HG03378 (cell line): ENCODE measurements around the gene TP73.
"Not testable (repeated sequence)": the region's sequence is repeated elsewhere in the genome, so short reads cannot be mapped to it uniquely, and the experiment has no call there.

Source experiments
- ATAC-seq: cut with Tn5 transposase; IDR thresholded peaks from one replicate; pipeline ENCODE4 v1.9.1; 2021; ENCODE audit warnings: mild to moderate bottlenecking, moderate library complexity; ENCODE audit not compliant: unreplicated experiment

The TP73 gene

DNA sequence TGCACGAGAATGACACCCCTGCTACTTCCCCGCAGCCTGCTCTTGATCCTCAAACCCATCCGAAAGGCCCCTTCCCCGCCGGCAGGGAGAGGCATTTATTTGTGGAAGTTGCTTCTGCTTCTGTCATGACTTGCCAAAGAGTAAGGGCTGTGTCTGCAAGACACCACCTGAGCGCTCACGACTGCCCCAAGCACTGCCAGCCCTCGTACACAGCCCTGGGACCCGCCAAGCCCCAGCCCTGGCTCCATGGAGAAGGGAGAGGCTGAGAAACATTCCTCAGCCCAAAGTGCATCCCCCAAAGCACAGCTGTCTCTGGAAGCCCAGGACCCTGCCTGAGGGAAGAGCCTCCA, 33.8 kb upstream of the TP73 start:
- ATAC-seq = no peak

GRCh38 chr1:3618881-3619671, 33.2 kb upstream of the TP73 start:
- ATAC-seq = peak; percentile 50

- ATAC-seq = no peak
Observed at GRCh38 chr1:3620708-3621107, 31.6 kb upstream of the TP73 start.

GRCh38 chr1:3621151-3621671, 31.1 kb upstream of the TP73 start:
- not testable (repeated sequence) for ATAC-seq

GRCh38 chr1:3622102-3622501, 30.2 kb upstream of the TP73 start:
- not testable (repeated sequence) for ATAC-seq

- no peak for ATAC-seq
Observed at GRCh38 chr1:3623441-3624199, 28.7 kb upstream of the TP73 start.

DNA sequence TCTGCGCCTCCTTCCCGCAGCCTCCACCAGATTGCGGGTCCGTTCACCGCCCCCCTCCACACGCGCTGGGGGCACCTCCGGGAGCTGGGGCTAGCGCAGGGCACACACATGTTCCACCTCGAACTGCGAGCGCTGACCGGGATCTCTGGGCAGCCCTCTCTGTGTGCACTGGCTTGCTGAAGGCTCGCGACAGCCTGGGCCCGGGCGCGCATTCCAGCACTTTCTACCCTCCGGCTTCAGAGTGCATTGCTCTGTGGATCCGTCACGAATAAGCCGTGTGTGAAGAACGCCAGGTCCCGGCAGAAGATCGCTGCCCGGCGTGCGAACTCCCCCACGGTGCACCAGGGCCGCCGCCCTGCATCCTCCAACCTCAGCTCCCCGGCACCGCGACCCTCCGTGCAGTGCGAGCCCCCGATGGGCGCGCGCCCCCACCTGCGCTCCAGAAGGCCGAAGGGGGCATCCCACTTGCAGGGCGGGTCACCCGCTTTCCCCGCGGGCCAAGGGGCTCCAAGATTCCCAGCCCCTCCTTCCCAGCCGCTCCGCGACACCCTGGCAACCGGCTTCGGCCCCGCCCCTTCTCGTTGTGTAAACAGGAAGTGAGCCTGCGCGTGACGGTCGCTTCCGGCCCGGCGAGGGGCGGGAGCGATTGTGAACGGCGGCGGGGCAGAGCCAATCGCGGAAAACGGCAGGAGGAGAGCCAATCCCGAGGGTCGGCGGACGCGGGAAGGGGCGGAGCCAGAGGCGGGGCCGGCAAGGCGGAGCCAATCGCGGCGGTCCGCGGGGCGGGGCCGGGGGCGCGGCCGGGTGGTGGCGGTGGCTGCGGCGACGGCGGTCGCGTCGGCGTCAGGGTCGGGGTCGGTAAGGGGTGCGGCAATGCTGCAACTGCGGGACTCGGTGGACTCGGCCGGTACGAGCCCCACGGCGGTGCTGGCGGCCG, 27.8 kb upstream of the TP73 start, which contains the start of gene TPRG1L:
Gene TPRG1L, plus strand, starts transcription at position 816 of the 937 bp plus-strand sequence. Its CDS starts 58 bp downstream, at position 874.
- peak; percentile 82 for ATAC-seq

DNA sequence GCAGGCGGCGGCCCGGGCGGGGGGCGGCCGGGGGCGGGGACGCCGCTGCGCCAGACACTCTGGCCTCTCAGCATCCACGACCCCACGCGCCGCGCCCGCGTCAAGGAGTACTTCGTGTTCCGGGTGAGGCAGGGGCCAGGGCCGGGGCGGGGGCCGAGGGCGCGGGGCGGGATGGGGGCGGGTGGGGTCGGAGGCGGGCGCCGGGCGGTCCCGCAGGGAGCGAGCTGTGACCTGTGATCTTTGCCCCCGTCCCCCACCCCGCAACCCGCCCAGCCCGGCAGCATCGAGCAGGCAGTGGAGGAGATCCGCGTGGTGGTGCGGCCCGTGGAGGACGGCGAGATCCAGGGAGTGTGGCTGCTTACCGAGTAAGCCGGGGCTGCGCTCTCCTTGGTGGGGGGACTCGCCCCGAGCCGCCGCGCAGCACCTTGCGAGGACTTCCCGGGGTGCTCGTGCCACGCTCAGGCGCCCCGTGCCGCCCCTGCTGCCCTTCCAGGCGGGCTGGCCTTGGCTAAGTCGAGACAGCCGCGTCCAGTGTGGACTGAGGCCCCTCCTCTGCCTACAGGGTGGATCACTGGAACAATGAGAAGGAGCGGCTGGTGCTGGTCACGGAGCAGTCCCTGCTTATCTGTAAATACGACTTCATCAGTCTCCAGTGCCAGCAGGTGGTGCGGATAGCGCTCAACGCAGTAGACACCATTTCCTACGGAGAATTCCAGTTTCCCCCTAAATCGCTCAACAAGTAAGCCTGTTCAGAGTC, 27.0 kb upstream of the TP73 start:
- ATAC-seq = no peak

DNA sequence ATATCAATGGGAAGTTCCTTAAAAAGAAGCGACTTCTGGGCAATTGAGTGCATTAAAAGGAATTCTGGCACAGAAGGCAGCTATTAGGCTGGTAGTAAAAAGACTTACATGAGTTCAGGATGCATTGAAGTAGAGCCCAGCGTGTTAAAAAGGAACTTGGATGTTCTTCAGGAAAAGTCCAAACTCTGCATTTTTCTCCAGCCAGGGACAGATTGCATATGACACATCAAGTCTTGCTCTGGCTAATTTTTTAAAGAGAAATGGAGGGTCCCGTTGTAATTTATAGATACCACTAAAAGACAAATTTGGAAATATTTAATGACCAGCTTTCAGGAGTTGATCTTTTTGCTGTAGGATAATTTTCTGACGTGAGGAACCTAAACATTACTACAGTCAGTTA, 26.3 kb upstream of the TP73 start:
- ATAC-seq = no peak

- ATAC-seq = no peak
Observed at GRCh38 chr1:3627515-3628253, 24.6 kb upstream of the TP73 start.

DNA sequence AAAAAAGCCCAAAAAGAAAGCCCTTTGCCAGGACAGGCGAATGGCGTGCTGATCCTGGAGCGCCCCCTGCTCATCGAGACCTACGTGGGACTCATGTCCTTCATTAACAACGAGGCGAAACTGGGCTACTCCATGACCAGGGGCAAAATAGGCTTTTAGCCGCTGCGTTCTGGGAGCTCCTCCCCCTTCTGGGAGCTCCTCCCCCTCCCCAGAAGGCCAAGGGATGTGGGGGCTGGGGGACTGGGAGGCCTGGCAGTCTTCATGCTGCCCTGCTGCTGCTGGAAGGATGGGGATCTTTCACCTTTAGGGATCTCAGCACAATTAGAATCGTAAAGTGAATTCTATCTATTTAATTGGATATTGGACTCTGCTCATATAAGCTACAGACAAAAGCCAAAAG, 23.9 kb upstream of the TP73 start:
- ATAC-seq = no peak

DNA sequence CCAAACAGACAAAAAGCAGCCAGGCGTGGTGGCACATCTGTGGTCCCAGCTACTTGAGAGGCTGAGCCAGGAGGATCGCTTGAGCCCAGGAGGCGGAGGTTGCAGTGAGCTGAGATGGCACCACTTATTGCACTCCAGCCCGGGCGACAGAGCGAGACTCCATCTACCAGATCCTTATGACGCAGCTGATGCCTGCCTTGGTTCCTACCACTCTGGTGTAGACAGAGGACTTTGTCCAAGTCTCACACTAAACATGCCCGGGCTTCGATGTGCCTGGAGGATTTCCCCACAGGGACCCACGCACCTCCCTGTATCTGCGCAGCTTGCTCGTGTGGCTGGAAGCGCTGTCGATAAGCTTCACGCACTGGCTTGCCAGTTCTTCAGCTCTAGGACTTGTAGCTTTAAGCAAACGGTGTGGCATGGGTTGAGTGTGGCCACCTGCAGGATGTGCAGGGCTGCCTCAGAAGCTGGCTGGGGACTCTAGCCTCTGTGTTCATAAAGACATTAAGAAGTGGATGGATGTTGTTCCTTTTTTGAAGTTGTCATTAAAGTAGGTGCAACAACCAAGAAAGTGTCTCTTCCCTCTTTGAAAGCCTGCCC, 22.7 kb upstream of the TP73 start:
- ATAC-seq = no peak

DNA sequence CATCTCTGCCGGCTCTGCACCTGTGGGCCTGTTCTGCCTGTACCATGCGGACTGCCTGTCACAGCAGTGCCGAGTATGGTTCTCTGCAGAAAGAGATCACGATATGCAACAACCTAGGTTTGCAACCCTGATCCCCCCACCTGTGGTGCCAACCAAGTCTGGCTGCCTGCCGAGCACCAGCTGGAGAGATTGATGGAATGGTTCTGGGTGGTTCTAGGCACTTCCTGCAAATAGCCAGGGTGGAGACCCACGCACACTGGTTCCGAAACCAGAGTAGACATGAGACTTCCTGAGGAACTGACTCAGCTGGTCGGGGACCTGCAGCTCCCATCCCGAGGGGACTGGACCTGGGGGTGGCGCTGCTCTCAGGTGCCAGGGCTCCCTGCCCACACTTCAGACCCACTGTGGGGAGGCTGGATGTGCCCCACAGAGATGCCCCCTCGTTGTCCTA, 22.1 kb upstream of the TP73 start:
- ATAC-seq = no peak

DNA sequence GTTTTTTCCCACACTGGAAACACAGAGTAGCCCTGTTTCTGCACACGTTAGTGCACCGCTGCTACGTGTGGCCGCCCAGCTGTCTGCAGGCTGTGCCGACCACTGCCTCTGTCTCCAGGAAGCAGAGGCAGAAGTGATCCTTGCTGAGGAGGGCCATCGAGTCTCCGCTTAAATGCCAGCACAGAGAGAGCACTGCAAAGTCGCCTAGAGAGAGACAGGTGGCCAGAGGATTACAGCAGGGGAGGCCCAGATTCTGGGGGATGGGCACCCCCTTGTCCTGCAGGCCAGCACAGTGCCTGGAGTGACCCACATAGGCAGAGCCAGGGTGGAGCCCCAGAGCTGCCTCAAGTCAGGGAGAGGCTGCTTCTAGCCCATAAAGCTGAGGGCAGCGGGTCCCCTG, 21.4 kb upstream of the TP73 start:
- ATAC-seq = no peak

DNA sequence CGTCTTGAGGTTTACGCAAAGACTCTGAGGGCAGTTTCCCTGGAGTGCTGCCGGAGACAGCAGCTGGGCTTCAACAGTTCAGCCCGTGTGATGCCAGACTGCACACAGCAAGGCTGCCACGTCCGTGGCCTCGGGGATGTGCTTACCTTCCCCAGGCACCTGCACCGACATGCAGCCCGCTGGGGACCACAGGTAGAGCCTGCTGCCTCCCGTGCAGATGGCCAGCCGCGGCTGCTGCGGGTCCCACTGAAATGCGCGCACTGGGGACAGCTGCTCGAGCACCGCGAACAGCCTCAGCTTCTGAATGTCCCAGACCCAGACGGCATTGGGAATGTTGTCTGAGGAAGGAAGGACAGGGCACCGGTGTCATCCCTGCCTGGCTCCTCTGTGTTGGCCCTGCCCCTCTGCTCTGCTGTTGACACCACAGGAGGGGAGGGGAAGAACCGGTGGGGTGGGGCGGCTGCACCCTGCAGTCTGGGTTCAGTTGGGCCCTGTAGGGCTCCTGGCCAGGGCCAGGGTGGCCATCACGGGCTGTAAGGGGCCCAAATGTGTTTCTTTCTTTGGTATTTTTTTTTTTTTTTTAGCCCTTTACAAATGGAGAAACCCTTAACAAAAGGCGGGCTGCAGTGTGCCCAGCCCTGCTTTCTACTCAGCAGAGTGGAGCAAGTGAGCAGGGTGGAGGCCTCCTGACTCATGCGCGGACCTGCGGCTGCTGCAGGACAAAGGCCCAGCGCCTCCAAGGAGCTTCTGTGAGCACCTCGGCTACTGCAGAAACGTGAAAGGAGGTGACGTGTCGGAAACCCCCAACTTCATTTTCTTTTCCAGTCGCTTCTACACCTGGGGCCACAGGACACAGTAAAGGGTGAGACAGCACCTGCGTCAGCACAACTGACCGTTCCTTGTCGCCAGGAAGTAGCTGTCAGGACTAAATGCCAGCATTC, 20.7 kb upstream of the TP73 start:
- ATAC-seq = no peak

DNA sequence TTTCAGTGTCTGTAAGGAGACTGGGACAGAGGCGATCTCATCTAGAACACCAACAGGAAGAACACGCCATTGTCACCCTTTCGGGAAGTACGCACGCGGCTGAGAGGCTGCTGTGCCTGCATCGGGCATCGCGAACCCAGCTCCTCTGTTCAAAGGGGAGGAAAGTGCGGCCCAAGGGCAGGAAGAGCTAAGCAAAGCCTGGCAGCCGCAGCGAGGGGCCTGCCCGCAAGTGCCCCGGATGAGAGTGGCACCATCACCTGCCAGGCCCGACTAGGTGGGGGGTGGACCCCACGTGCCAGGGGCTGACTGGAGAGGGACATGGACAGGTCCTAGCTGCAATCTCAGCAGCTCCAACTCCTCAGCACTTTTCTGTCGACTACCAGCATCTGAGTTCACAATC, 20.0 kb upstream of the TP73 start:
- no peak for ATAC-seq

- no peak for ATAC-seq
Observed at GRCh38 chr1:3632716-3633343, 19.5 kb upstream of the TP73 start.
